Measurements from ENCODE around the gene MCTP2.

The MCTP2 gene

GRCh38 chr15:94243418-94243817, 12.1 kb downstream of the MCTP2 start:
- Histone ChIP-seq H3K27ac (ENCODE audit: low read depth, low read length) (no peak overlapping the region), H3F3A (ENCODE audit: control insufficient read depth, insufficient read depth) (peaks cover 21% of the 10 kb centered on the region), H3K4me2 (ENCODE audit: low read length) (no peak overlapping the region), H3K4me3 (ENCODE audit: low read length) (no peak overlapping the region), H3K9me3 (ENCODE audit: control insufficient read depth, insufficient read depth, low read length) (peaks cover 4% of the 10 kb centered on the region; the same call in 1 of the 2 replicates), H3K79me2 (ENCODE audit: control insufficient read depth, low read length) (peaks cover 80% of the 10 kb centered on the region), H3K9me2 (replicated peaks; ENCODE audit: control insufficient read depth, low read length) (no peaks in the 10 kb centered on the region), H3K27me3 (ENCODE audit: control insufficient read depth, low read length) (no peaks in the 10 kb centered on the region), H3K36me3 (ENCODE audit: control insufficient read depth, low read length) (peaks cover 42% of the 10 kb centered on the region), H4K20me1 (ENCODE audit: control insufficient read depth, insufficient read depth, low read depth, low read length) (peaks cover 11% of the 10 kb centered on the region; the same call in 1 of the 2 replicates), H3K4me1 (ENCODE audit: control insufficient read depth, low read length) (peaks cover 52% of the 10 kb centered on the region)
- TF ChIP-seq, protein P1, sequence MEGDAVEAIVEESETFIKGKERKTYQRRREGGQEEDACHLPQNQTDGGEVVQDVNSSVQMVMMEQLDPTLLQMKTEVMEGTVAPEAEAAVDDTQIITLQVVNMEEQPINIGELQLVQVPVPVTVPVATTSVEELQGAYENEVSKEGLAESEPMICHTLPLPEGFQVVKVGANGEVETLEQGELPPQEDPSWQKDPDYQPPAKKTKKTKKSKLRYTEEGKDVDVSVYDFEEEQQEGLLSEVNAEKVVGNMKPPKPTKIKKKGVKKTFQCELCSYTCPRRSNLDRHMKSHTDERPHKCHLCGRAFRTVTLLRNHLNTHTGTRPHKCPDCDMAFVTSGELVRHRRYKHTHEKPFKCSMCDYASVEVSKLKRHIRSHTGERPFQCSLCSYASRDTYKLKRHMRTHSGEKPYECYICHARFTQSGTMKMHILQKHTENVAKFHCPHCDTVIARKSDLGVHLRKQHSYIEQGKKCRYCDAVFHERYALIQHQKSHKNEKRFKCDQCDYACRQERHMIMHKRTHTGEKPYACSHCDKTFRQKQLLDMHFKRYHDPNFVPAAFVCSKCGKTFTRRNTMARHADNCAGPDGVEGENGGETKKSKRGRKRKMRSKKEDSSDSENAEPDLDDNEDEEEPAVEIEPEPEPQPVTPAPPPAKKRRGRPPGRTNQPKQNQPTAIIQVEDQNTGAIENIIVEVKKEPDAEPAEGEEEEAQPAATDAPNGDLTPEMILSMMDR (IDR thresholded peaks at IDR 0.05; ENCODE audit: low read depth, low read length, poor library complexity, severe bottlenecking) = no peak
- no peak for TF ChIP-seq EZH2phosphoT487 (IDR thresholded peaks at IDR 0.05; ENCODE audit: borderline replicate concordance, low read length)

DNA sequence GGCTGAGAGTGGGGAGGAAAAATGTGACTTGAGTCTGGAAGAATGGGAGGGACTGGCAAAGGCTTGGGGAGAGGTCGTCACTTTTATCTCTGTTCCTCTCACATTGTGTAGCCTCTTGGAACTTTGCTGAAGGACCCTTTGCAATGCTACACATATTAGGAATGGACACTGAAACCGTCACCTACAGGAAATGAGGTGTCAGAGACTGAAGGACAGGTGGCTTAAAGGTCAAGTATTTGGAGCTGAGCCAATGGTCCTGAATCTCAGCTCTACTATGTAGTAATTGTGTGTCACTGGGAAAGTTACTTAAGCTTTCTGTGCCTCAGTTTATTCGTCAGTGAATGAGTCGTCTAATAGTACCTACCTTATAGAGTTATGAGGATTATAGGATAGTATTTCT, 14.7 kb downstream of the MCTP2 start:
- H3K27me3 ChIP-seq (ENCODE audit: control insufficient read depth, low read length) = no peaks in the 10 kb centered on the region
- no peak overlapping the region for H3K4me3 ChIP-seq (ENCODE audit: low read length)
- H4K20me1 ChIP-seq (ENCODE audit: control insufficient read depth, insufficient read depth, low read depth, low read length) = no peaks in the 10 kb centered on the region
- no peaks in the 10 kb centered on the region for H3K9me2 ChIP-seq (replicated peaks; ENCODE audit: control insufficient read depth, low read length)
- H3K4me2 ChIP-seq (ENCODE audit: low read length) = no peak overlapping the region
- no peak overlapping the region for H3K27ac ChIP-seq (ENCODE audit: low read depth, low read length)
- H3F3A ChIP-seq (ENCODE audit: control insufficient read depth, insufficient read depth) = peaks cover 20% of the 10 kb centered on the region
- H3K4me1 ChIP-seq (ENCODE audit: control insufficient read depth, low read length) = peaks cover 52% of the 10 kb centered on the region
- no peak for TF ChIP-seq EZH2phosphoT487 (IDR thresholded peaks at IDR 0.05; ENCODE audit: borderline replicate concordance, low read length)
- TF ChIP-seq, protein P1 (IDR thresholded peaks at IDR 0.05; ENCODE audit: low read depth, low read length, poor library complexity, severe bottlenecking) = no peak
- peaks cover 4% of the 10 kb centered on the region; the same call in 1 of the 2 replicates for H3K9me3 ChIP-seq (ENCODE audit: control insufficient read depth, insufficient read depth, low read length)
- peaks cover 24% of the 10 kb centered on the region for H3K36me3 ChIP-seq (ENCODE audit: control insufficient read depth, low read length)
- H3K79me2 ChIP-seq (ENCODE audit: control insufficient read depth, low read length) = peaks cover 80% of the 10 kb centered on the region

DNA sequence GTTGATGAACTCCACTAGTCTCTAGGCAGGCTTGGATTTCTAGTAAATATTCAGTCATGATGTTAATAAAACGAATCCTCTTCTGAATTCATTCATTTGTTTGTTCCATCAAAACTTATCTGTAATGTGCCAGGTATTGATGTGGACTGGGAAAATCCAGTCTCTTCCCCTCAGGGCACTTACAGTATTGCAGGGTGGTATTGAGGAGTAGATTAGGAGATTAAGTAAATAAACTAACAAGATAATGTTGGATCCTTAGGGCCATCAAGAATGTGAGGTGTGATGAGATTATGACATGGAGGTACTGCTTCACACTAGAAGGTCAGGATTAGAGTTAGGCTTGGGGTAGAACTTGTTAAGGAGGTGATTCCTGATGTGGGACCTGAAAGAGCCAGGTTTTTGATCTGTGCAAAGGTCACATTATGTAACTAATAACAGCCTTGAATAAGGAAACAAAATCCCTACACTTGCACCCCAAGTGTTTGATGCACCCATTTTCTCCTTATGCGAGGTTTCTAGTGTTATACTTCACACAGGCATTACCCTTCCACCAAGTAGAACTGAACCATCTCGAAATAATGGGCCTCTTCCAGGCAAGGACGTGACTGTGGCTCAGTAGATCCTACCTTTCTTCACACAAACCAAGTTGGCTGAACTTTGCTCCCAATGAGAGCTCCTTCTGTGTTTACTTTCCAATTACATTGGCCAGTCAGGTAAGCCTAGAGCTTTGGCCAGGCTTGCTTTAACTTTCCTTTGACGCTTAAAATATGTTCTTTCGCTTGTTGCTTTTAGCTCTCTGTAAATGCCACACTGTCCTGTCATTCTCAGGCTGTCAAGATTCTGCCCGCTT, 16.7 kb downstream of the MCTP2 start:
- H3K4me1 ChIP-seq (ENCODE audit: control insufficient read depth, low read length) = peaks cover 55% of the 10 kb centered on the region

More for the DNA sequence above, 16.7 kb downstream of the MCTP2 start:
- Histone ChIP-seq H3K27me3 (ENCODE audit: control insufficient read depth, low read length) (no peaks in the 10 kb centered on the region), H3F3A (ENCODE audit: control insufficient read depth, insufficient read depth) (peaks cover 14% of the 10 kb centered on the region), H3K36me3 (ENCODE audit: control insufficient read depth, low read length) (peaks cover 24% of the 10 kb centered on the region), H3K79me2 (ENCODE audit: control insufficient read depth, low read length) (peaks cover 79% of the 10 kb centered on the region), H3K27ac (ENCODE audit: low read depth, low read length) (no peak overlapping the region), H3K9me2 (replicated peaks; ENCODE audit: control insufficient read depth, low read length) (no peaks in the 10 kb centered on the region), H3K4me3 (ENCODE audit: low read length) (no peak overlapping the region), H3K4me2 (ENCODE audit: low read length) (no peak overlapping the region), H3K9me3 (ENCODE audit: control insufficient read depth, insufficient read depth, low read length) (peaks cover 3% of the 10 kb centered on the region; the same call in 1 of the 2 replicates), H4K20me1 (ENCODE audit: control insufficient read depth, insufficient read depth, low read depth, low read length) (no peaks in the 10 kb centered on the region)
- TF ChIP-seq EZH2phosphoT487 (IDR thresholded peaks at IDR 0.05; ENCODE audit: borderline replicate concordance, low read length) = no peak
- TF ChIP-seq, protein P1 (IDR thresholded peaks at IDR 0.05; ENCODE audit: low read depth, low read length, poor library complexity, severe bottlenecking) = no peak

Data from DOHH2 (cell line).